D721Med (cell line): ENCODE measurements around the gene CTNNA3.

Experiments
- DNase-seq: peaks from one replicate; pipeline ENCODE4 v3.0.0; 2011; ENCODE audit warnings: low spot score; ENCODE audit not compliant: insufficient read length
- FAIRE-seq: peaks from 2 replicates; lab custom pipeline; 2011; peaks lifted over from hg19 to GRCh38; lab: Jason Lieb, UNC
- CTCF ChIP-seq: IDR thresholded peaks from 2 replicates; pipeline ENCODE4 v1.5.1; 2012; ENCODE audit warnings: mild to moderate bottlenecking, control low read depth; ENCODE audit not compliant: insufficient read depth; ENCODE audit errors: missing control alignments

CTNNA3 gene

GRCh38 chr10:66467042-66467441 is 1229.0 kb downstream of the CTNNA3 start:
- FAIRE-seq (no peak), DNase-seq (no peak)
- no peak for TF ChIP-seq CTCF

GRCh38 chr10:66466622-66467021 is 1229.4 kb downstream of the CTNNA3 start:
- FAIRE-seq (no peak), DNase-seq (no peak)
- TF ChIP-seq CTCF, result no peak

- FAIRE-seq (no peak), DNase-seq (no peak)
- no peak for TF ChIP-seq CTCF
Measured at GRCh38 chr10:66463611-66464010, 1232.4 kb downstream of the CTNNA3 start.

GRCh38 chr10:66457629-66458028 is 1238.4 kb downstream of the CTNNA3 start:
- DNase-seq (no peak), FAIRE-seq (no peak)
- TF ChIP-seq CTCF, result no peak

GRCh38 chr10:66455304-66455703 is 1240.7 kb downstream of the CTNNA3 start:
- FAIRE-seq (no peak), DNase-seq (no peak)
- no peak for TF ChIP-seq CTCF

- FAIRE-seq, result no peak
- DNase-seq, result no peak
- TF ChIP-seq CTCF, result no peak
Measured at GRCh38 chr10:66440568-66440967, 1255.4 kb downstream of the CTNNA3 start.

- TF ChIP-seq CTCF, result no peak
- DNase-seq (no peak), FAIRE-seq (no peak)
Measured at GRCh38 chr10:66414943-66415342, 1281.1 kb downstream of the CTNNA3 start.
